Large intestine (tissue), 3 donors: Measurements from ENCODE around the gene YBX2. TPM values are rescaled to one million over a fixed set of nuclear protein-coding genes. Genes with fewer than 3 reads are reported as not detected.
"Not testable (repeated sequence)": the region's sequence is repeated elsewhere in the genome, so short reads cannot be mapped to it uniquely, and the experiment has no call there.

ENCODE experiments used
- DNase-seq, 2 donors: peaks; one replicate each; pipeline versions ENCODE4 v3.0.0 to v3.0.0-alpha.2; 2013
- H3K27ac ChIP-seq: one replicate; pipeline ENCODE4 v1.5.1; 2013; ENCODE audit warnings: low read length
- H3K27me3 ChIP-seq: 2 replicates; pipeline ENCODE4 v1.6.1; 2013; ENCODE audit warnings: low read length; ENCODE audit not compliant: control insufficient read depth, insufficient read depth
- H3K36me3 ChIP-seq: 2 replicates; pipeline ENCODE4 v1.6.1; 2013; ENCODE audit warnings: low read length; ENCODE audit not compliant: control insufficient read depth, insufficient read depth
- H3K4me1 ChIP-seq: one replicate; pipeline ENCODE4 v1.6.1; 2013; ENCODE audit warnings: low read length; ENCODE audit not compliant: control insufficient read depth, insufficient read depth
- H3K4me3 ChIP-seq: one replicate; pipeline ENCODE4 v1.5.1; 2013; ENCODE audit warnings: low read length
- H3K9me3 ChIP-seq: one replicate; pipeline ENCODE4 v1.6.1; 2013; ENCODE audit warnings: mild to moderate bottlenecking, low read depth, low read length, moderate library complexity; ENCODE audit not compliant: control insufficient read depth
- WGBS: methylation state at CpG from one replicate; pipeline ENCODE4 v1.1.5; 2013; ENCODE audit warnings: low lambda C conversion rate; ENCODE audit not compliant: insufficient coverage; 5-methylcytosine and 5-hydroxymethylcytosine counted together
- polyA plus RNA-seq: library from polyadenylated mRNA; unstranded; fragments of 120-200 nt; gene quantifications from one replicate; pipeline ENCODE4 v1.2.1, GENCODE V29; 2013

YBX2 gene
- polyA plus RNA-seq, 1 donor: 2.8 TPM

DNA sequence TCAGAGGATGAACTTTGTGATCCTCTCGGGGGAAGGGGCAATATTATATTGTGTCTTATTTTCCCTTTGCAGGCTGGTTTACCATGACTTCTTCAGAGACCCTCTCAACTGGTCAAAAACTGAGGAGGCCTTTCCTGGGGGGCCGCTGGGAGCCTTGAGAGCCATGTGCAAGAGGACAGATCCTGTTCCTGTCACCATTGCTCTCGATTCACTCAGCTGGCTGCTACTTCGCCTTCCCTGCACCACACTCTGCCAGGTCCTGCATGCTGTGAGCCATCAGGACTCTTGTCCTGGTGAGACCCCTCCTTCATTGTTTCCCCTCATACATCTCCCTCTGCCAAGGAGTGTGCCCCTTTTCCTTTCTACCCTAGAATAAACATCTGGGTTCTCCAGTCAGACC lies 39.9 kb downstream of the YBX2 start:
- Histone ChIP-seq H3K27me3 (no peaks in the 10 kb centered on the region), H3K4me3 (no peak overlapping the region), H3K36me3 (peaks cover 35% of the 10 kb centered on the region), H3K9me3 (no peaks in the 10 kb centered on the region), H3K4me1 (peaks cover 37% of the 10 kb centered on the region), H3K27ac (no peak overlapping the region)
- no peak for DNase-seq
- WGBS: 100% methylated on average over 1 of the region's 4 CpGs

DNA sequence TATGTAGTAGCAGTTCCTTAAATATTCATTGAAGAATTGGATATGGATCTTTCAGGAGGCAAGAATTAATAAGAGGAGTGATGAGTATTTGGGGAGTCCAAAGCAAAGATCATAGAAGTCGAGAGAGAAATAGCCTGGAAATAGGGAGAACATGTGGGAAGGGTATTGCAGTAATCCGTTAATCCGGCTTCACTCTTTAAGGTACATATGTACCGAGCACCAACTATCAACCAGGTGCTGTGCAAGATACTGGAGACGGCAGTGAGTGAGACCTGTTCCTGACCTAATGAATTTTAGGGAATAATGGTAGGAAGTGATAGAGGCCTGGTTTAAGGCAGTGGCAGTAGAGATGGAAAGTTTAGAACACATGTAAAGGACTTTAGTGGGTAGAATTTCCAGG lies 41.4 kb downstream of the YBX2 start:
- peaks cover 36% of the 10 kb centered on the region for H3K36me3 ChIP-seq
- no peaks in the 10 kb centered on the region for H3K27me3 ChIP-seq
- peaks cover 29% of the 10 kb centered on the region for H3K4me1 ChIP-seq
- DNase-seq: no peak
- no peaks in the 10 kb centered on the region for H3K9me3 ChIP-seq
- peak overlapping the region; percentile 94 for H3K27ac ChIP-seq
- WGBS: no CpG with 5 or more reads among the region's 5 CpGs
- peak overlapping the region; percentile 67 for H3K4me3 ChIP-seq

DNA sequence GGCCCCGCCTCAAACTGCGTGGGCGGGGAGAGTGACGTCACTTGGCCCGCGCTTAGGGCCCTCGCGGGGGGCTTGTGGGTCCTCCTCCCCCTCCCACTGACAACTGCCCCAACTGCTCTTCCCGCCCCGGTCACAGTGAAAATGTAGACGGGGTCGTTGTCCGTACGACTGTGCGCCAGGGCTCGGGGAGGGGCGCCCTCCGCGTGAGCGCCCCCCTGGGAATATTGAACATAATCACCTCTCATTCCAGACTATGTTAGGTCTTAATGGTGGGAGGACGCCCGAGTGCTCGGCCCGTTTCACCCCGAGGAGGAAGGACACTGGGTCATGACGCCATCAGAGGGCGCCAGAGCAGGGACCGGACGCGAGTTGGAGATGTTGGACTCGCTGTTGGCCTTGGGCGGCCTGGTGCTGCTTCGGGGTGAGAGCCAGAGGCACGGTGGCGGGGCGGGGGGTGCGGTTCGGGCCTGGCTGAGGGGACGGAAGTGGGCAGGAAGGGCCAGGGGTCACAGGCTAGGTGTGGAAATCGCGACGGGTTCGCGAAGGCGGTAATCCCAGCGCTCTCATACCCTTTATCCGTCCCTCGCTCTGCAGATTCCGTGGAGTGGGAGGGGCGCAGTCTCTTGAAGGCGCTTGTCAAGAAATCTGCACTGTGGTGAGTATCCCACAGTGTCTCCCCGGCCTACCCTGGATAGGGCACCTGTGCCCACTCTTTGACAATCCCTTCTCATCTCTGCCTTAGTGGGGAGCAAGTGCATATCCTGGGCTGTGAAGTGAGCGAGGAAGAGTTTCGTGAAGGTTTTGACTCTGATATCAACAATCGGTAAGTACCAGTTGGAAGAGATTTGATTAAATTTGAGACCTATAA lies 42.0 kb downstream of the YBX2 start, which contains the start of gene ELP5:
Gene ELP5, plus strand, starts transcription at position 40 of the 868 bp plus-strand sequence. Its CDS starts 336 bp downstream, at position 376.
- Histone ChIP-seq H3K36me3 (peaks cover 32% of the 10 kb centered on the region), H3K9me3 (no peaks in the 10 kb centered on the region), H3K4me1 (peaks cover 22% of the 10 kb centered on the region), H3K27ac (peak within 1 kb of the TSS; percentile 94), H3K27me3 (no peaks in the 10 kb centered on the region), H3K4me3 (peak within 1 kb of the TSS; percentile 67)
- peak; percentile 93 to 96 for DNase-seq
- no CpG with 5 or more reads among the region's 55 CpGs for WGBS

DNA sequence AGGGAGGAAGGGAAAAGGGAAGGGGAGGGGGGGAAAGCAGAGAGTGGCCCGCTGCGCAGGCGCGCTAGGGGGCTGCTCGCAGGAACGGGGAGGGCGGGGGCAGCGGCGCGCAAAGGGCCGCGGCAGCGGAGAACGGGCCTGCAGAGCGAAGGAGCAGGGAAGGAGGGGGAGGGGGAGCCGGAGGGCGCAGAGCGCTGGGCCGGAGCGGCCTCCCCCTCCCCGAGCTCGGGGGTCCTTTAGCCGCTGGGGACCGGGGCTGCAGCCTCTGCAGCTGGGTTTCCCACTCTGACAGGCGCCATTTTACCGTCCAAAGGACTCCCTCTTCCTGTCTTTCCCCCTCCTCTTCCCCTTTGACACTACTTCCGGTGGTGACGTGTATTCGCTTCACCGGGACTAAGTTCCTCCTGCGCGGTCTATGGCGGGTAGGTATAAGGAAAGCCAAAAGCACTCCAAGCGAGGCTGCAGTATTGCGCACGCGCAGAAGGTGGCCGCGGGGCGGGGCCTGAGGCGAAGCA lies 42.7 kb downstream of the YBX2 start, which contains the start of gene CTDNEP1:
Gene CTDNEP1, minus strand, starts transcription at position 74 of the 515 bp plus-strand sequence. CDS start 438 bp downstream, outside the sequence.
- Histone ChIP-seq H3K27ac (peak within 1 kb of the TSS; percentile 94), H3K27me3 (no peaks in the 10 kb centered on the region), H3K36me3 (peaks cover 30% of the 10 kb centered on the region), H3K9me3 (no peaks in the 10 kb centered on the region), H3K4me1 (peaks cover 15% of the 10 kb centered on the region), H3K4me3 (peak within 1 kb of the TSS; percentile 67)
- no CpG with 5 or more reads among the region's 41 CpGs for WGBS
- DNase-seq: peak; percentile 100

DNA sequence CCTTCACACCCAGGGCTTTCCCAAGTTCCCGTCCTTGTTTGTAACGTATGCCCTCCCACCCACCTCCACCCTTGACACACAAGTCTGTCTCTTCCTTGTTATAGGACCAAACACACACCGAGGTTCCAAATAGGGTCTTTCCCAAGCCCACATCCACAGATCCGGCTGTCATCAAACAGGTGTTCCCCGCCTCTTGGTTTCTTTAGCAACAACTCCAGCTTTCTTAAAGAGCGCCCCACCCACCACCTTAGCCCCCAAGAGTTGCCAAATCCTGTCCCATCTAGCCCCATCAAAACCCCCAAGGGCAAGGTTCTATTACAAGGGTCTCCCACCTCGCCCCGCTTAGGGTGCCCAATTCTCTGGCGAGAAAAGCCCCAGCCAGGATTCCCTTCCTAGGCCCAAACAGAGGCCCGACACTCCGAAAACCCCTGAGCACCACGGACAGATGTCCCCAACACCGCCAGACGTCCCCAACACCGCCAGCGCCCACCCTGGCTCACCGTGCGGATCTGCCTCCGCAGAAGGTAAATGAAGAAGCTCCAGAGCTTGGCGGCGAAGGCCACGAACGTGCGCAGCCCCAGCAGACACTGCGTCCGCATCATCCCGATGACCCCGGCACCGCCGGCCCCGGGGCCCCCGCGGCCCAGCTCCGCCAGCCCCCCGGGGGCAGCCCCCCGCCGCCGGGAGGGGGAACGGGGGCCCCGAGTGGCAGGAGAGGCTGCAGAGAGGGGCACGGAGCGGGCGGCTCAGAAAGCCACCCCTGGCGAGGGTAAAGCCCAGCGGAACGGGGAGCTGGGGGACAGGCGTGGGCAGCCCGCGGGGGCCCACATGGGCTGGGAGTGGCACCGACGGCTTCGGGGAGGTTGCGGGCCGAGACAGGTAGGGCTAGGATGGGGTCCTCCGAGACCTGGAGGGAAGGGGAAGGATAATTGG lies 43.5 kb downstream of the YBX2 start:
- Histone ChIP-seq H3K4me1 (peaks cover 14% of the 10 kb centered on the region), H3K4me3 (peak overlapping the region; percentile 67), H3K36me3 (peaks cover 30% of the 10 kb centered on the region), H3K27me3 (no peaks in the 10 kb centered on the region), H3K9me3 (no peaks in the 10 kb centered on the region), H3K27ac (peak overlapping the region; percentile 94)
- DNase-seq: peak in 1 of 2 donors; percentile 42
- 0% methylated on average over 2 of the region's 55 CpGs for WGBS

DNA sequence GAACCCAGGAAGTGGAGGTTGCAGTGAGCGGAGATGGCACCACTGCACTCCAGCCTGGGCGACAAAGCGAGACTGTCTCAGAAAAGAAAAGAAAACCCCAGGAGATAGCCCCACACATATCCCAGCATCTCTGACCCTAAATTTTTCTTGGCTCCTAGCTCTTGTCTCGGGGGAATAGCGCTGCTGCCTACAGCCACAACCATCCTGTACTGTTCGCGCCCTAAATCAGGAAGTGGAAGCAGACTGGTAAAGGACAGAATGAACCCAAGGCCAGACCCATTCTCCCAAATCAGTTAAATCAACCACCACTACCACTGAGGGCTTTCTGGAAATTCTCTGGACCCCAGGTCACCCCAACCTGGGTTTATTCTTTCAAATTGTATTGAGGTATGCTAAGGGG lies 44.6 kb downstream of the YBX2 start:
- DNase-seq: no peak
- H3K9me3 ChIP-seq: no peaks in the 10 kb centered on the region
- H3K4me1 ChIP-seq: peaks cover 14% of the 10 kb centered on the region
- no CpG with 5 or more reads among the region's 7 CpGs for WGBS
- H3K27ac ChIP-seq: no peak overlapping the region
- peaks cover 28% of the 10 kb centered on the region for H3K36me3 ChIP-seq
- no peaks in the 10 kb centered on the region for H3K27me3 ChIP-seq
- peak overlapping the region; percentile 67 for H3K4me3 ChIP-seq

DNA sequence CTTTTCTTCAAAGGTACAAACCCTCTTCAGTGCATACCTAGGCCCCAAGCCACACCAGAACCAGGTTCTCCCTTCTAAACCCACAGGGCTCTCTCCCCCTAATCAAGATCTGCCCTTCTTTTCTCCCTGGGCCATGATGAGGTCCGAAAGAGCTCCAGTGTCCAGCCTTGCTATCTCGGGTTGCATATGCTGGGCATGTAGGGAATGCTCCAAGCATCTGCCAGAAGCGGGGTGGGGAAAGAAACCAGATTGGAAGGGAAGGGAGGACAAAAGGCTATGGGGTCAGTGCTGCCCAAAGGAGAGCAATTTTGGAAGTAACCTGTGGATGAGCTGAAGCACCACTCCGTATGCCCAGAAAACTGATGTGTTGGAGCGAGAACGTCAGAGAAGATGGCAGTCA lies 45.2 kb downstream of the YBX2 start:
- Histone ChIP-seq H3K27ac (no peak overlapping the region), H3K36me3 (peaks cover 28% of the 10 kb centered on the region), H3K4me3 (no peak overlapping the region), H3K4me1 (peaks cover 9% of the 10 kb centered on the region), H3K27me3 (no peaks in the 10 kb centered on the region), H3K9me3 (no peaks in the 10 kb centered on the region)
- DNase-seq: no peak
- WGBS: 100% methylated on average over 1 of the region's 6 CpGs

DNA sequence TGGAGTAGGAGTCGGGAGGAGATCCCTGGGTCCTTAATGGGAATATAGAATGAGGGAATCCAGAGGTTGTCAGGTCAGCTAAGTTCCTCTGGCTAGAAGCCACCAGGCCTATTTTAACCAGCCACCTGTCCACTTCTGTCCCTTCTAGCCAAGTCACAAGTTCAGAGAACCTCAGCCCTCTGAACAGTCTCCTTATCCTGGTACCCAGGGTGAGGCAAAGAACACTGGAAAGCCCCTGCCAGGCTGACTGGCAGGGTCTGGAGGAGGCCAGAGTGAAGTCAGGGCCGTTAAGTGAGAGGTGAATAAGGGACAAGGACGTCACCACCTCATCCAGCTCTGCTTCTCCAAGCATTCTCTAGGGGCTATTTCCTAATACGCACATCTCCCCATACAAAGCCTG lies 45.6 kb downstream of the YBX2 start:
- H3K27ac ChIP-seq: no peak overlapping the region
- WGBS: no CpG with 5 or more reads among the region's 4 CpGs
- peaks cover 31% of the 10 kb centered on the region for H3K36me3 ChIP-seq
- DNase-seq: no peak
- H3K27me3 ChIP-seq: no peaks in the 10 kb centered on the region
- no peaks in the 10 kb centered on the region for H3K9me3 ChIP-seq
- H3K4me3 ChIP-seq: no peak overlapping the region
- H3K4me1 ChIP-seq: peaks cover 5% of the 10 kb centered on the region

DNA sequence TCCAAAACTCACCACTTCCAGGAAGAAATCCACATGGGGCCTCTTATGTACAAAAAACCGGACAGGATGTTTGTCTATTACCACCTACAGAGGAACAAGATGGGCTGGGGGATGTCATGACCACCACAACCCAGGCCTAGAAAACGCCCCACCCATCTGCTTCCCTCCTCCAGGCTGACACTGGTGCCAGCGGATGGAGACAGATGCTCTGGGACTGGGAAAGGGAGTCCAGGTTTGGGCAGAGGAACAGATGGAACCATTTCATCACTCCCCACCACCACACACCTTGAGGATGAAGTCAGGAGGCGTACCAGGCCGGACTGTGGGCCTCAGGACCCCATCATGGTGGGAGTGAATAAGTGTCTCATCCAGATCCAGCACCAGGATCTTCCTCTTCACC lies 47.7 kb downstream of the YBX2 start:
- WGBS: no CpG with 5 or more reads among the region's 5 CpGs
- Histone ChIP-seq H3K9me3 (no peaks in the 10 kb centered on the region), H3K27me3 (no peaks in the 10 kb centered on the region), H3K27ac (no peak overlapping the region), H3K36me3 (peaks cover 33% of the 10 kb centered on the region), H3K4me3 (no peak overlapping the region), H3K4me1 (peaks cover 5% of the 10 kb centered on the region)
- DNase-seq: no peak

DNA sequence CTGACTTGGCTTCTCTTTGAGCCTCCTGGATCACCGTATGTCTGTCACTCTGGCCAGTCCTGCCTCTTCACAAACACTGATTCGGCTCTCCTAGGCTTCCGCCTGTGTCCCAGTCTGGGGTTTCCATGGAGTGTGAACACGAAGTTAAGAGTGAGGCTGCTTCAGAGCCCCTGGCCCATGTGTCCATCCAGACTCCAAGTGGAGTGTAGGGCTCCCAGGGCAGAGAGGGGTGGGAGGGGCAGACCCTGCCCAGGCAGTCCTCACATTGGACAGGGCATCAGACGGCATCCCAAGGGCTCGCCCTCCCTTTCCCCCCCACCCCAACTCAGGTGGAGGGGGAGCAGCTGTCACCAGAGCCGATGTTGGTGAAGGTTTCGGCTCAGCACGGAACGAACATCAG lies 50.6 kb downstream of the YBX2 start:
- WGBS: no CpG with 5 or more reads among the region's 10 CpGs
- H3K27me3 ChIP-seq, H3K9me3 ChIP-seq, DNase-seq, H3K4me3 ChIP-seq: not testable (repeated sequence)
- peaks cover 14% of the 10 kb centered on the region for H3K4me1 ChIP-seq
- peaks cover 39% of the 10 kb centered on the region for H3K36me3 ChIP-seq
- H3K27ac ChIP-seq: peak overlapping the region; percentile 99
